ENCODE data around the gene MAL.

DNA sequence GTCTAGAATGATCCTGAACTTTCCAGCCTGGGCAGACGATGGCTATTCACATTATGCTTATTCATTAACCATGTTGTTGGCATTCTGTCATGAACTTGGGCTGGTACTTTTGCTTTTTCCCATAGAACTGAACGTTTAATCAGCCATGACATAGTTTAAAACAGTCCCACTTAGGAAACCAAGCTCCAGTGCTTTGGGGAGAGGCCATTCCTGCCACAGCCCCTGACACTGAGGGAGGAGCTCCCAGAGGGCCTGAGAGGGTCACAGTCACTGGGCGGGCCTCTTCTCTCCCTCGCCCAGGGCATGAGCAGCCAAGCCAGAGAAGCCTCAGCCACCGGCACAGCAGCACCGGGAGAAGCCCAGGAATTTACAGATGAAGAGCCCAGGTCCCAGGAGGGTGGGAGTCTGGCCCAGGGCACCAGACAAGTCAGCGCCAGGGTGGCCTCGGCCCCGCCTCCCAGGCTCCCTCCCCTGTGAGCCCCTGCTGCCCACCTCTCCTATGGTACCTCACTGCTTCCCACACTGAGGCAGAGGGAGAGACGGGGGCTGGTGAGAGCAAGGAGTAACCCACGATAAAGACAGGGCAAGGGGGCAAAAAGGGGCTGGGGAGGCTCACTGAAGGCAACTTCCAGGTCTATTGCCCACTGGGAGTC, 33.6 kb downstream of the MAL start:
- TF ChIP-seq, protein P1, sequence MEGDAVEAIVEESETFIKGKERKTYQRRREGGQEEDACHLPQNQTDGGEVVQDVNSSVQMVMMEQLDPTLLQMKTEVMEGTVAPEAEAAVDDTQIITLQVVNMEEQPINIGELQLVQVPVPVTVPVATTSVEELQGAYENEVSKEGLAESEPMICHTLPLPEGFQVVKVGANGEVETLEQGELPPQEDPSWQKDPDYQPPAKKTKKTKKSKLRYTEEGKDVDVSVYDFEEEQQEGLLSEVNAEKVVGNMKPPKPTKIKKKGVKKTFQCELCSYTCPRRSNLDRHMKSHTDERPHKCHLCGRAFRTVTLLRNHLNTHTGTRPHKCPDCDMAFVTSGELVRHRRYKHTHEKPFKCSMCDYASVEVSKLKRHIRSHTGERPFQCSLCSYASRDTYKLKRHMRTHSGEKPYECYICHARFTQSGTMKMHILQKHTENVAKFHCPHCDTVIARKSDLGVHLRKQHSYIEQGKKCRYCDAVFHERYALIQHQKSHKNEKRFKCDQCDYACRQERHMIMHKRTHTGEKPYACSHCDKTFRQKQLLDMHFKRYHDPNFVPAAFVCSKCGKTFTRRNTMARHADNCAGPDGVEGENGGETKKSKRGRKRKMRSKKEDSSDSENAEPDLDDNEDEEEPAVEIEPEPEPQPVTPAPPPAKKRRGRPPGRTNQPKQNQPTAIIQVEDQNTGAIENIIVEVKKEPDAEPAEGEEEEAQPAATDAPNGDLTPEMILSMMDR (IDR thresholded peaks at IDR 0.05; ENCODE audit: poor library complexity, severe bottlenecking), result no peak
- TF ChIP-seq EZH2 (IDR thresholded peaks at IDR 0.05; ENCODE audit: borderline replicate concordance, insufficient read depth, low read length, poor library complexity, severe bottlenecking) (no peak), POLR2AphosphoS5 (IDR thresholded peaks at IDR 0.05) (no peak), TAF1 (IDR thresholded peaks at IDR 0.05; ENCODE audit: low read depth) (no peak), RAD21 (conservative IDR thresholded peaks at IDR 0.05) (no peak), SMC3 (conservative IDR thresholded peaks at IDR 0.05; ENCODE audit: poor library complexity) (no peak), MXI1 (conservative IDR thresholded peaks at IDR 0.05; ENCODE audit: poor library complexity, severe bottlenecking) (no peak)
- TF ChIP-seq, protein P2, sequence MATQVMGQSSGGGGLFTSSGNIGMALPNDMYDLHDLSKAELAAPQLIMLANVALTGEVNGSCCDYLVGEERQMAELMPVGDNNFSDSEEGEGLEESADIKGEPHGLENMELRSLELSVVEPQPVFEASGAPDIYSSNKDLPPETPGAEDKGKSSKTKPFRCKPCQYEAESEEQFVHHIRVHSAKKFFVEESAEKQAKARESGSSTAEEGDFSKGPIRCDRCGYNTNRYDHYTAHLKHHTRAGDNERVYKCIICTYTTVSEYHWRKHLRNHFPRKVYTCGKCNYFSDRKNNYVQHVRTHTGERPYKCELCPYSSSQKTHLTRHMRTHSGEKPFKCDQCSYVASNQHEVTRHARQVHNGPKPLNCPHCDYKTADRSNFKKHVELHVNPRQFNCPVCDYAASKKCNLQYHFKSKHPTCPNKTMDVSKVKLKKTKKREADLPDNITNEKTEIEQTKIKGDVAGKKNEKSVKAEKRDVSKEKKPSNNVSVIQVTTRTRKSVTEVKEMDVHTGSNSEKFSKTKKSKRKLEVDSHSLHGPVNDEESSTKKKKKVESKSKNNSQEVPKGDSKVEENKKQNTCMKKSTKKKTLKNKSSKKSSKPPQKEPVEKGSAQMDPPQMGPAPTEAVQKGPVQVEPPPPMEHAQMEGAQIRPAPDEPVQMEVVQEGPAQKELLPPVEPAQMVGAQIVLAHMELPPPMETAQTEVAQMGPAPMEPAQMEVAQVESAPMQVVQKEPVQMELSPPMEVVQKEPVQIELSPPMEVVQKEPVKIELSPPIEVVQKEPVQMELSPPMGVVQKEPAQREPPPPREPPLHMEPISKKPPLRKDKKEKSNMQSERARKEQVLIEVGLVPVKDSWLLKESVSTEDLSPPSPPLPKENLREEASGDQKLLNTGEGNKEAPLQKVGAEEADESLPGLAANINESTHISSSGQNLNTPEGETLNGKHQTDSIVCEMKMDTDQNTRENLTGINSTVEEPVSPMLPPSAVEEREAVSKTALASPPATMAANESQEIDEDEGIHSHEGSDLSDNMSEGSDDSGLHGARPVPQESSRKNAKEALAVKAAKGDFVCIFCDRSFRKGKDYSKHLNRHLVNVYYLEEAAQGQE (IDR thresholded peaks at IDR 0.05; ENCODE audit: borderline replicate concordance), result no peak

All from neural cell (in vitro differentiated cells).